DND-41 (cell line): ENCODE results near the gene MYH14.

ENCODE experiments used
- EZH2 ChIP-seq: IDR thresholded peaks from 3 replicates; pipeline ENCODE4 v1.6.1; 2012; ENCODE audit warnings: borderline replicate concordance, low read depth, mild to moderate bottlenecking, moderate library complexity, low read length, inconsistent platforms; ENCODE audit not compliant: severe bottlenecking
- TF ChIP-seq, protein P1 (sequence below): IDR thresholded peaks from 2 replicates; pipeline ENCODE4 v1.5.1; 2012; ENCODE audit warnings: borderline replicate concordance, low read length, moderate library complexity, mild to moderate bottlenecking; ENCODE audit not compliant: poor library complexity, severe bottlenecking; ENCODE audit errors: extremely low read depth

DNA sequence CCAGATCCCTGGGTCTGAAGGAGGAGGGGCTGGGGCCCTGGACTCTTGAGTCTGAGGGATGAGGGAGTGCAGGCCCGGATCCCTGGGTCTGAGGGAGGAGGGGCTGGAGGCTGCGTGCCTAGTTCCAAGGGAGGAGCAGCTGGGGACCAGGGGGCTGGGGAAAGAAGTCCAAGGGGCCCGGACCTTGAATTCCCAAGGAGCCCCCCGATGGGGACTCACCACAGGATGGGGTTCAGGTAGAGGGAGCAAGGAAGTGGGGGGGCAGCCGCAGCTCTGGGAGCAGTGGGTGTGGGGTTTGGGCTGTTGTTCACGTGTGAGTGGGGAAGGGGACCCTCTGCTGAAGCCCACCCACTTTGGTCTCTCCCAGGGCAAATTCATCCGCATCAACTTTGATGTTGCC, 23.1 kb downstream of the MYH14 start:
- TF ChIP-seq EZH2 = no peak
- TF ChIP-seq, protein P1, sequence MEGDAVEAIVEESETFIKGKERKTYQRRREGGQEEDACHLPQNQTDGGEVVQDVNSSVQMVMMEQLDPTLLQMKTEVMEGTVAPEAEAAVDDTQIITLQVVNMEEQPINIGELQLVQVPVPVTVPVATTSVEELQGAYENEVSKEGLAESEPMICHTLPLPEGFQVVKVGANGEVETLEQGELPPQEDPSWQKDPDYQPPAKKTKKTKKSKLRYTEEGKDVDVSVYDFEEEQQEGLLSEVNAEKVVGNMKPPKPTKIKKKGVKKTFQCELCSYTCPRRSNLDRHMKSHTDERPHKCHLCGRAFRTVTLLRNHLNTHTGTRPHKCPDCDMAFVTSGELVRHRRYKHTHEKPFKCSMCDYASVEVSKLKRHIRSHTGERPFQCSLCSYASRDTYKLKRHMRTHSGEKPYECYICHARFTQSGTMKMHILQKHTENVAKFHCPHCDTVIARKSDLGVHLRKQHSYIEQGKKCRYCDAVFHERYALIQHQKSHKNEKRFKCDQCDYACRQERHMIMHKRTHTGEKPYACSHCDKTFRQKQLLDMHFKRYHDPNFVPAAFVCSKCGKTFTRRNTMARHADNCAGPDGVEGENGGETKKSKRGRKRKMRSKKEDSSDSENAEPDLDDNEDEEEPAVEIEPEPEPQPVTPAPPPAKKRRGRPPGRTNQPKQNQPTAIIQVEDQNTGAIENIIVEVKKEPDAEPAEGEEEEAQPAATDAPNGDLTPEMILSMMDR = no peak
